ENCODE results near the gene DHRS4. TPM values are rescaled to one million over a fixed set of nuclear protein-coding genes. Genes with fewer than 3 reads are reported as not detected.
"Not testable (repeated sequence)": the region's sequence is repeated elsewhere in the genome, so short reads cannot be mapped to it uniquely, and the experiment has no call there.

The DHRS4 gene
- total RNA-seq, 1 experiment from 2014 or later = 47.4 TPM

- DNase-seq (ENCODE audit: low spot score) = no peak
Observed at GRCh38 chr14:23939607-23940326, 13.8 kb upstream of the DHRS4 start.

DNA sequence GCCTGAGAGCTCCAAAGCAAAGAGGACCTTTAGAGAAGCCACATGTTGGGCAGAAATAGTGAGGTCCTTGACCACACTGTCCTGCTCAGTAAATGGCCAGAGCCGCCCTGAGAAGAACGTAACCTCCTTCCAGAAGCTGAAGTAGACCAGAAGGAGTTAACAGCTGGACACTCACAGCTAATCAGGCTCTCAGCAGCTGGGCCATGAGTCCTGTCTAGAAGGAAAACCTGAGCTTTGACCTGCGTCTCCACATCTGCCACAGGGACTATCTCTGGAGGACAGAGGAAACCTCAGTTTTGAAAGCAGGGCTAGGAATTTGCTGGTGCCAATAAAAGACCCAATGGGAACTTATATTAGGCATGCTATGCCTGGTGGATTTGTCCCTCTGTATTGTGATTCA is 12.3 kb upstream of the DHRS4 start:
- DNase-seq (ENCODE audit: low spot score) = no peak

- DNase-seq (ENCODE audit: low spot score) = no peak
Observed at GRCh38 chr14:23941669-23942068, 11.9 kb upstream of the DHRS4 start.

GRCh38 chr14:23942587-23942986 is 11.0 kb upstream of the DHRS4 start:
- DNase-seq (ENCODE audit: low spot score) = no peak

GRCh38 chr14:23949069-23949468 is 4.5 kb upstream of the DHRS4 start:
- not testable (repeated sequence) for DNase-seq (ENCODE audit: low spot score)

GRCh38 chr14:23950411-23951135 is 3.0 kb upstream of the DHRS4 start:
- DNase-seq (ENCODE audit: low spot score) = no peak

DNA sequence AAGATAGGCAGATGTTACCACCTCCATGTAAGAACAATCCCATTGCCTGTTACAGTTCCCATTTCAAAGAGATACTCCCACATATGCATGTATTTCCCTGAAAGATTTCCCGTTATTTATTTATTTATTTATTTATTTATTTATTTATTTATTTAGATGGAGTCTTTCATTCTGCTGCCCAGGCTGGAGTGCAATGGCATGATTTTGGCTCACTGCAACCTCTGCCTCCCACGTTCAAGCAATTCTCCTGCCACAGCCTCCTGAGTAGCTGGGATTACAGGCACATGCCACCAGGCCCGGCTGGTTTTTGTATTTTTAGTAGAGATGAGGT is 2.5 kb upstream of the DHRS4 start:
- not testable (repeated sequence) for DNase-seq (ENCODE audit: low spot score)

- no peak for DNase-seq (ENCODE audit: low spot score)
Observed at GRCh38 chr14:23951590-23952201, 1.9 kb upstream of the DHRS4 start.

GRCh38 chr14:23953116-23953463 is 480 bp upstream of the DHRS4 start:
- DNase-seq (ENCODE audit: low spot score) = not testable (repeated sequence)

DNA sequence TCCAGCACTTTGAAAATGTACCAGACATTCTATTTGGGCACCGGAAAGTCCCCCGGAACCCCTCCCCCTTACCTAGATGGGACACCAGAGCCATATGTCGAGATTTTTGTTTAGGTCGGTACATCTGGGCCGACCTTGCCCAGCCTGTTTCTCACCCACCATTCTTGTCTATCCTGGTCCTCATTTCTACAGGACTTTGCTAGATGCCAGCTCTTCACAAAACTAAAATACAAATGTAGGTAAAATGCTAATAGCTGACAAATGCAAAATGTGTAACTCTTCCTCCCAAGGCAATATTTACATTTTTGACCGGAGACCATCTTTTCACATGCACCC is 677 bp downstream of the DHRS4 start:
- not testable (repeated sequence) for DNase-seq (ENCODE audit: low spot score)

DNA sequence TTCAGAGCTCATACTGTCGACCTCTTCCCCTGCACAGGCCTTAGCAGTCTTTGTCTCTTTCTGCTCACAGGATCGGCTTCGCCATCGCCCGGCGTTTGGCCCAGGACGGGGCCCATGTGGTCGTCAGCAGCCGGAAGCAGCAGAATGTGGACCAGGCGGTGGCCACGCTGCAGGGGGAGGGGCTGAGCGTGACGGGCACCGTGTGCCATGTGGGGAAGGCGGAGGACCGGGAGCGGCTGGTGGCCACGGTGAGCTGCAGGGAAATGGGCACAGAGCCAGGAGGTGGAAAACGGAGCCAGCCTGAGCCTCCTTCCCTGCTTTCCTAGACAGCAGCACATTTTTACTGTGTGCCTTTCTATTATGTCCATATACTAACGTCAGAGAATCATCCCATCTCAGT is 1.4 kb downstream of the DHRS4 start:
- DNase-seq (ENCODE audit: low spot score) = peak; percentile 47

GRCh38 chr14:23955811-23956210 is 2.2 kb downstream of the DHRS4 start:
- DNase-seq (ENCODE audit: low spot score) = not testable (repeated sequence)

DNA sequence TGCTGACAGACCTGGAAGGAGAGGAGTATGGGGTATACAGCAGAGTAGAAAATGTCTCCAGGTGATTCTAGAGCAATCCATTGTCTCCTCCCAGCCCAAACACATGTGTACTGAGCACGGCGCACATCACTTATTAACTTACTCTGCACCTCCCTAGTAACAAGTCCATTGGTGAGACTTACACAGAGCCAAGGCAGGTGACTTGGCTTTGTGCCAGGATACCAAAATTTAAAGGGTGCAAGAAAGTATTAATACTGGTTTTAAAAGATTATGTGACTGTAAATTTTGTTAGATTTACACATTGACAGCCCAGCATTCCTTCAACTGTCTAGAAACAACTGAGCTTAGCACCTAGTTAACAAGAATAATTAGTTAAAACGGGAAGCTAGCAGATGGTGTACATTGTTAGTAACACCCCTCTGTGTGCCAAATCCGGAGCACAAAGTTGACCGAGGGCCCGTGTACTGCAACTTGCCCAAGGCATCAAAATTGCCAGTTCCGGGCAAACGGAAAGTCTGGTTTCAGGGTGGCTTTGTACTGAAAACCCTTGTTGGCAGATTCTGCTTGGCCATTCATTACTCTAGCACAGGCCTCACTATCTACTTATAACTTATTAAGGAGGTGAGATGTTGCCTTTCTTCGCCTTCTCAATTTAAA is 4.5 kb downstream of the DHRS4 start:
- not testable (repeated sequence) for DNase-seq (ENCODE audit: low spot score)

DNA sequence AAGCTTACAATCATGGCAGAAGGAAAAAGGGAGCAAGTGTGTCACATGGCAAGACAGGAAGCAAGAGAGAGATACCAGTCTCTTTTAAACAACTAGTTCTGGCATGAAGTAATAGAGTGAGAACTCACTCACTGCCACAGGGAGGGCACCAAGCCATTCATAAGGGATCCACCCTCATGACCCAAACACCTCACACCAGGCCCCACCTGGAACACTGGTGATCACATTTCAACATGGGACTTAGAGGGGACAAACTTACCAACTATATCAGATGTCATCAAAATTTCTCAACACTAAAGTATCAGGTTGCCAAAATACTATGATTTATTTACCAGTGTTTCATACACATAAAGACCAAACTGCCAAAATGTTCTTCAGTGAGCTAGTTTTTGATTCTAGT is 7.3 kb downstream of the DHRS4 start:
- DNase-seq (ENCODE audit: low spot score) = not testable (repeated sequence)

DNA sequence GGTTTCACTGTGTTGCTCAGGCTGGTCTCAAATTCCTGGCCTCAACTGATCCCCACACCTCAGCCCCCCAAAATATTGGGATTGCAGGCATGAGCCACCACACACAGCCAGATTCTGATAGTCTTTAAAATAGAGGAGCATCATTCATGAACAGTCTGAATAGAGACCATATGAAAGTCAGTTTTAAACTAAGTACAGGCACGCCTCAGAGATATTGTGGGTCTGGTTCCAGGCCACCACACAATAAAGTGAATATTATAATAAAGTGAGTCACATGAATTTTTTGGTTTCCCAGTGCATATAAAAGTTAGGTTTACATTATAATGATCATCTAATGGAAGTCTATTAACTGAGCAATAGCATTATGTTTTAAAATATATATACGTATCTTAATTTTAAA is 8.1 kb downstream of the DHRS4 start:
- not testable (repeated sequence) for DNase-seq (ENCODE audit: low spot score)

DNA sequence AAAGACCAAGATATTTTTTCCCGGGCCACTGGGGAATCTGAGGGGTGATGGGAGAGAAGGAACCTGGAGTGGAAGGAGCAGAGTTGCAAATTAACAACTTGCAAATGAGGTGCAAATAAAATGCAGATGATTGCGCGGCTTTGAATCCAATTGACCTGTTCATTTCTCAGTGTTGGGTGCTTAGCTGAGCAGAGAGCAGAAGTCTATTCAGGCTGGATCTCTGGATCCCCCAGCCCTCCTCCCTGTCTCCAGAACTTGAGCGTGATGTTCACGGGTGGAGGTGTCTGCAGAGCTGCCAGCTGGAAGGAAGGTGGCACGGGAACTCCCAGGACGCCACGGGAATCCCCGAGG is 15.5 kb downstream of the DHRS4 start:
- DNase-seq (ENCODE audit: low spot score) = not testable (repeated sequence)

GRCh38 chr14:23969481-23970282 is 16.1 kb downstream of the DHRS4 start:
- not testable (repeated sequence) for DNase-seq (ENCODE audit: low spot score)

GRCh38 chr14:23970283-23970659 is 16.7 kb downstream of the DHRS4 start:
- not testable (repeated sequence) for DNase-seq (ENCODE audit: low spot score)

GRCh38 chr14:23973178-23973577 is 19.6 kb downstream of the DHRS4 start:
- DNase-seq (ENCODE audit: low spot score) = not testable (repeated sequence)

GRCh38 chr14:23974041-23974440 is 20.5 kb downstream of the DHRS4 start:
- not testable (repeated sequence) for DNase-seq (ENCODE audit: low spot score)

- DNase-seq (ENCODE audit: low spot score) = not testable (repeated sequence)
Observed at GRCh38 chr14:23977208-23977607, 23.6 kb downstream of the DHRS4 start.
